Globus pallidus (tissue), 1 donor: Measurements from ENCODE around the gene AKR1C1.
"Not testable (repeated sequence)": the region's sequence is repeated elsewhere in the genome, so short reads cannot be mapped to it uniquely, and the experiment has no call there.

ENCODE experiments used
- DNase-seq: peaks from one replicate; pipeline ENCODE4 v3.0.0-alpha.2; 2015; ENCODE audit warnings: low spot score

The AKR1C1 gene

DNA sequence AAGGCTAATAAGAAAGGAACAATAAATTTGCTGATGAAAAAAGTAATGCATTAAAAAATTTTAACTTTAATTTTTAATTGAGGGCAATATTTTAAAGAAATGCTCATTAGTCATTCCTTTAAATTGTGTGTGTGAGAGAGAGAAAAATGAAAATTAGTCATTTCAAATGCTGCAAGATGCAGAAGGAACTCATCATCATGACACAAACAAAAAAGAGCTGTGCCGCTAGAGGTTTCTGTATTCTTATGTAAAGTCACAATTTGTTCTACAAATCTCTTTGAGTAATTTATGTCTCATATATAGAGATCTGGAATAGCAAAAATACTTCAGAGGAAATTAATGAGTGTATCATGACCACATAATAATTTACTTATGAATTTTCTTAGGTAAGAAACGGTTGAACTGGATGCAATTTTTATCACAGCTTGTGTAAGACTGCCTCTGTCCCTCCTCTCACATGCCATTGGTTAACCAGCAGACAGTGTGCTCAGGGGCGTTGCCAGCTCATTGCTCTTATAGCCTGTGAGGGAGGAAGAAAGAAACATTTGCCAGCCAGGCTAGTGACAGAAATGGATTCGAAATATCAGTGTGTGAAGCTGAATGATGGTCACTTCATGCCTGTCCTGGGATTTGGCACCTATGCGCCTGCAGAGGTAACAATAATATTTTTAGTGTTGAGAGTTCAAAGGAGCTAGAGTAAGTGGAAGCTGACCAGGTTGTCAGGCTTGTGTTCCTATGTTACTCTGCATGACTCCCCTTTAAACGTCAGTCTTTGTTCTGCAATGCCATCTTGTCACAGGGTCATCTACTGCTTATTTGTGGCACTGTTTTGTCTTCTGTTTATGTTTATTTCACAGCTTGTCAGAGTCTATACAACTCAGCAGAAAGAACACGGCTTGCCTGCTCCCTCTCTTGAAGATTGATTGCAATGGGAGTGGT, at the start of gene AKR1C1:
Gene AKR1C1 (plus strand): TSS at position 540 of the 939 bp plus-strand sequence. CDS start 30 bp downstream, at position 570.
- DNase-seq: not testable (repeated sequence)

DNA sequence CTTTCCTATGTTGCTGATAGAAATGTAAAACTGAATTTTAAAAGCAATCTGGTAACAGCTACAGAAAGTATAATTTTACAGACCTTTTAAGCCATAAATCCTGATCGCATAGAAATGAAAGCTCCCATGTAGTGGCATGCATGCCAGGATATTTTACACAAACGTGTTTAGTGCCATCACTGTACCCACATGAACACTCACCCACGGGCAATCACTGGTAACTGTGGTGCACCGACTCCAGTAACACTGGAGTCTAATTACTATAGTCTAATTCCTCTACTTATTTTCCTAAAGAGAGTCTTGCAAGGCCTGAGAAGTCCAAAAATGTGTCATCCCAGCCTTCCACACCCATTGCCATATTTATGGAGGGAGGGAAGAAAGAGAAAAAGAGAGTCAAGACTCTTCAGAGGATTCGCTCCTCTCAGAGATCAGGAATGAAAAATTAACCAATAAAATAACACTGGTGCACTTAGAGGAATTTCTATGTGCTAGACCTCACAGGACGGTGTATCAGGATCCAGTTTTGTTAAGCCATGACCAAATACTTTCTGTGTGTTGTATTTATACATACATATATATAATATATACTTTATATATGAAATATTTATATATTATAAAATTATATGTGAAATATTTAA, 48.9 kb upstream of the AKR1C1 start:
- DNase-seq: no peak

DNA sequence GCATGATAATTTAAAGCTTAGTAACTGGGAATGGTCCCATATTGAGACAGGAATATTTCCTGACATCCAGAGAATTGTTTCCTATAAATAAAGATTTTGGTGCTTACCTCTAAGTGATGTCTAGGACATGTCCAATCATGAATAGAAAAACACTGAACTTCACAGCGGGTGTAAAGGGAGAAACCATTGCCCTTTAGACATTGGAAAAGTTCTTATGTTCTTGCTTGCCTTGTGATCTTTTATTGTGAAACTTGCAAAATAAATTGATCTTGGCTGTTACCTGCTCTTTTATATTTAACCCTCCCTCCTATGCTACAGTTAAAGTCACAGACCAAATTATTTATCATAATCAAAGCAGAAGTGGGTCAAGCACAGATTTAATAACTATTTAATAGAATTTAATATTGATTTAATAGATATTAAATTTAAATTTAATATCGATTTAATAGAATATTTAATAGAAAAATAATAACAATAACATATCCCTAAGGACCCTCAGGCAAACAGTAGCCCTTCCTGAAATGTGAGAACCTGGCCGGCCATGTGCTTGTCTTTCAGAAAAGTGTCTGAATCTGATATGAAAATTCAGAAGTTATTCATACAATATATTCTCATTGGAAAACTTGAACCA, 47.0 kb upstream of the AKR1C1 start:
- no peak for DNase-seq

DNA sequence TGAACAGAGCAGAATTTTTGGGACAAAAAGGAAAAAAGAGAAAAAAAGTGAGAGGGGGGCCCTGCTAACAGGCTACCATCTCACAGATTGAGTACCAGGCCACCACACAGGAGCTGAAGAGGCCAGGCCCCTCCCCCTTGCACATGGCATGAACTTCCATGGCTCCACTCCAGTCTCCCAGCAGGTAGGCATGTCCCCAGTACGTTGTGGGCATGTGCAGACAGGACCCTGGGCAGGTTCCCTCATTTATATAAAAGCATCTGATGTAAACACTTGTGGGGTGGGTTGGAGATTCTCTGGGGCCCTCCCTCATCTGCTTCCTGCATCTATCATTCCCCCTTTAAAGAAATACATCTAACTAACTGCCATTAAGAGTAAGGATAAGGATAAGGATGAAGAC, 45.0 kb upstream of the AKR1C1 start:
- no peak for DNase-seq

DNA sequence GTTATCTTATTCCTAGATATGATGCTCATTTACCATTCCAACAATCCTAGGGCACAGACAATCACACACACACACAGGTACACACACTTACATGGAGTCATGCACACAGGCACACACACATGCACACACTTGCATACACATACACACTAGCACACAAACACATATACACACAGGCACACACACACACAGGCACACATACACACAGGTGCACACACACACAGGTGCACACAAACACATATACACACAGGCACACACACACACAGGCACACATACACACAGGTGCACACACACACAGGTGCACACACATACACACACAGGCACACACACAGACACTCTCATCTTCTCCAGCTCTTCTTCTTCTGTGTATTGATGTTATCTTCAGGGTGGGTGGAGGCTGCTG, 38.7 kb upstream of the AKR1C1 start:
- not testable (repeated sequence) for DNase-seq

DNA sequence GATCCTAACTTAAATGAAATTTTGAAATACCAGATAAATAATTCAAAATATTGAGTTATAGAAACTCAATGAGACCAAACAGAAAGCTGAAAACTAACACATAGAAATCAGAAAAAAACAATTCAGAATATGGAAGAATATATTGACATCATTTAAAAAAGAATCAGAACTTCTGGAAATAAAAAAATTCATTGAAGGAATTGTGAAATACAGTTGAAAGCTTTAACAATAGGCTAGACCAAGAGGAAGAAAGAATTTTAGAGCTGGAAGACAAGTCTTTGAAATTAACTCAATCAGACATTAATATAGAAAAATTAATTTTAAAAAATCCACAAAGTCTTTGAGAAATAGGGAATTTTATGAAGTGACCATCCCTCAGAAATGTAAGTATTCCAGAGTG, 36.8 kb upstream of the AKR1C1 start:
- DNase-seq: no peak

DNA sequence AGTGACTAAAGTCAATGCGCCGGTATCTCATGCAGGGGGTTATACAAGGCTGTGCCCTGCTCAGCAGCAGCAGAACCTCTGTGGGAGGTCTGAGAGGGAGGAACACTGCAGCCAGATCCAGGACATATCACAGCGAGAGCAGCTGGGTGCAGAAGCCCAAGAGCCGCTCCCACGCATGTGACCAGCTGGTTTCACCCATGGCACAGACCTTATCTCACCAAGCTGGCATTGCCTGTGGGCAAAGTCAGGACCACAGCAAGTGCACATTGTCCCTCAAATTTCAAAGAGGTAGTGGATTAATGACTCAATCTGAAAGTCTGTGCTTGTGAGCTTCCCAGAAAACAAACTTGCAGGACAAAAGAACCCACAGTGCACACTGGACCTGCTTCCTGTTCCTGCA, 31.6 kb upstream of the AKR1C1 start:
- DNase-seq: no peak

DNA sequence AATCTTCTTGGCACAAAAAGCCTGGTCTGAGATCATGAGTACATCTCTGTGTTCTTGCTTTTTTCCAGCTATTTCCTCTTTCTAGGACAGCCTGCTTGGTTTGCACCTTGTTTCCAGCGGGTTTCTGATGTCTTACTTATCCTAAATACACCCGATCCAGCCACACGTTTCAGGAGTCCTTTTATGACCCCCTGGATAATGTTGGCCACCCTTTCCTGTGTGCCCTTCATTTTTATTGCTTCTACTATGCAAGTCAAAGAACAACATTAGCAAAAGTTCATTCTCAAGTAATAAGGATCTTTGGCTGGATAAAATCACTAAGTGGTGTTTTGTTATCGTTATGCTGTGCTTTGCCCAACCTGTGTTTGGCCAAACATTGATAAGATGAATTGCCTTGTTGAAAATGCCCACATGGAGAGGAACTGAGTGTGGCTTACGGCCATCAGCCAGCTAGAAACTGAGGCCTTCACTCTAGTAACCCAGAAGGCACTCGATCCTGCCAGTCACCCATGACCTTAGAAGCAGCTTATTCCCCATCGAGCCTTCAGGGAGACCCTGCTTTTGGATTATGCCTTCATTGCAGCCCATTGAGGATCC, 28.7 kb upstream of the AKR1C1 start:
- DNase-seq: no peak

DNA sequence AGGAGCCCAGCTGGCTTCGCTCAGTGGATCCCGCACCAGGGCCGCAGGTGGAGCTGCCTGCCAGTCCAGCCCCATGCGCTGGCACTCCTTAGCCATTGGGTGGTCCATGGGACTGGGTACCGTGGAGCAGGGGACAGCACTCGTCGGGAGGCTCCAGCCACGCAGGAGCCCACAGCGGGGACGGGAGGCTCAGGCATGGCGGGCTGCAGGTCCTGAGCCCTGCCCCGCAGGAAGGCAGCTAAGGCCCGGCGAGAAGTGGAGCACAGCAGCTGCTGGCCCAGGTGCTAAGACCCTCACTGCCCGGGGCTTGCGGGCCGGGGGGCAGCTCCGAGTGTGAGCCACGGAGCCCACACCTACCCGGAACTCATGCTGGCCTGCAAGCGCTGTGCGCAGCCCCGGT, 25.9 kb upstream of the AKR1C1 start:
- DNase-seq: no peak

DNA sequence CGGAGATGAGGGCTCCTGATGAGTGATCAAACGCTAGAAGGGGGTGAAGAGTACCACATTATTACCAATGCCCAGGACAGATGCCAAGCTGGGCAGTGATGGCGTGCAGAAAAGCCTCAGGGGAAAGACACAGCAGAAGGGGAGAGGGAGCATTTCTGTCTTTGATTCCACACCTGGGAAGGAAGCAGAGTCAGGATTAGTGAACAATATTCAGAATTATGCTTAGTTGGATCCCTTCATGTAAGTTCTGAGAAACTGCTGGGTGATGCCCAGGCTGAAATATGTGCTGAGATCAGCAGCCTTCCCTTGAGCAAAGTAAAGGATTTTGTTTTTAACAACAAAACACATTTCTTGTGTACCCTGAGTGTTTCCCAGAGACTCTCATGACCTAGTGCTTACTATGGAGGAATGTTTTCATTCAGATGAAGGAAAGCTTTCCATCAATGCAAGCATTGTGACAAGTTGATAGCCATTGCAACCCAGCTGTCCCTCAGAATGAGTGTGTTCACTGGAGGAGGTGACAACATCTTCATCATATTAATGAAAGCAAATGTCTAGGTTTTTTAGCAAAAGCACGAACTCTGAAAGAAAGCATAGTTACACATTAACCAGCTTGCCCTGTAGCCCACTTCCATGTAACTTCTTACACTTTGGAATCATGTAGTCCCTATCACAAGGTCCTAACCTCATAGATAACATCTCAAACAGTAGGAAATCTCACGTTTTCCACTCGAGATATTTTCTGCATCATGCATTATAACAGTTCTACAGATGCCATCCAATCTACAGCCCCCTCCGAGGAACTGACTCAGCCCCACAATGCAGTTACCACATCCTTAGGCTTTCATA, 23.8 kb upstream of the AKR1C1 start:
- no peak for DNase-seq

DNA sequence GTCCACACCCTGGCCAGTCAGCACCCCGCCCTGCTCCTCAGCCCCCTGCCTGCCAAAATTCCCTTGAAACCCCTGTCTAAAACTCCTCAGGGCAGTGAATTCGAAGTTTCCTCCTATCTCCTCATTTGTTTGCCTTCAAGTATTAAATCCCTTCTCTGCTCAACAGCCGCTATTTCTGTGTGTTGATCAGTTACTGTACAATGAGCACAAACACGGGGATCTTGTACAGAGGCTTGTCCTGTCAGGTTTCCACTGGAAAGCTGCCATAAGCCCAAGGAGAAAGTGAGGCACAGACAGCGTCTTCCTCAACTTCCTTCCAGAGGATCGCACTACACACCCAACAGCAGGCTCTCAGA, 23.2 kb upstream of the AKR1C1 start:
- DNase-seq: not testable (repeated sequence)

DNA sequence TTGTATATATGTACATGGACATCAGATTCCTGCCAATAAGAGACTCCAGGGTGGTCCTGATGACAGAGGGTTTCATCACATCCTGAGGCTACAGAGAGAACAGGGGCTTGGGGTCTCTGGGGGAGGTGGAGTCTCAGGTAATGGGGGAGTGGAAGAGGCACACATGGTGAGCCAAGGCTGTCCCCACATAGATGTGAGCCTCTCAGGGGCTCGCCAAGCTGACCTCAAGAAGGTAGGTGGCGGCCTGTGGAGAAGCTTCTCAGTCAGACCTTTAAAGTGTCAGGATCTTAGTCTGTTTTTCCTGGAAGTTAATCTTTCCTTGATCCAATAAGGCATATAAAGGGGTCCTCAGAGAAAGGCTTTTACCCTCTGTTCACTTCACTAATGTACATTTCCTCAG, 22.3 kb upstream of the AKR1C1 start:
- not testable (repeated sequence) for DNase-seq

DNA sequence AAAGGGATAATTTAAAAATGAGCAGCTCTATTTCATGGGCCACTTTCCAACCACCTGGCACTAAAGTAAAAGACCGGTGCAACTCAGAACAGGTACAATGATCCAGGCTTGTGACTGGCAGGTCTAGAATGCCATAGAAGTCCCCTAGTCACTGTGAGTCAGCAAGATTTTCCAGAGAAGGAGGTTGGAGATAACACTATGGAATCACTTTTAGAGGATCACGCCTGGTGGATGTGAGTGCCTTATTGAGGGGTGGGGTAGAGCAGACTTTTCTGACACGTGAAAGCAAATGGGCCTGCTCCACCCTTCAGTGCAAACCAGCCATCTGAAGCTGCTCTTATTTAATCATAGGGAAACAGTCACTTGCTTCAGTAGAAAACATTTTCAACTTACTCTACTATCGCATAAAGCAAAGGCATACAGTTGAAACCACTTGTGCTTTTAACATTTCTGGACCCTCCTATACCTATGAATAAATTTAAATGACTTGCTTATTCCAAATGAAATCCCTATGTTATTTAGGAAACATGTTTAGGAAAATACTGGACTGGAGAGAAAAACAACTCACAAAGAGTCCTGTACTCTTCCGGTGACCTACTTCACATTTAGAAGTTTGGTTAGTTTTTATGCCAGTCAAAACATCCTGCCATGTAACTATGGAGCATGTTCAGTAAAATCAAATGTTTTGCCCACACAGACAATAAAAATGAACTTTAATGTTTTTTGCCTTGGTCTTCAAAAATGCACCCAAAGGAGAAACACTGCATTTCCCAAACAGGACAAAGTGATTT, 21.5 kb upstream of the AKR1C1 start:
- no peak for DNase-seq

DNA sequence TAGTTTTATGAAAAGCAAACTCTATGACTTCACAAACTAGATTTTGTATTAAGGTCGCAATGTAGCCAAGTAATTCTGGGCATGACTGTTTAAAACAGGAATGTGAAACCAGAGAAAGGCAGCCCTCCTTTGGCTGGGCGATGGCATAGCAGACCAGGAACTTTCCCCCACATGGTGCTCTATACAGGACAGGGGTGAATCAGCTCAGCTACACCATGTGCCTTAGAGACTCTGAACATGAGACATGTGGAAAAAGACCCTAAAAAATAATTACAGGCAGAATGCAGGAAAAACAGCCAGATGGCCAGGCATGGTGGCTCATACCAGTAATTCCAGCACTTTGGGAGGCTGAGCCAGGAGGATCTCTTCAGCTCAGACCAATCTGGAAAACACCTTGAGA, 20.3 kb upstream of the AKR1C1 start:
- DNase-seq: not testable (repeated sequence)

DNA sequence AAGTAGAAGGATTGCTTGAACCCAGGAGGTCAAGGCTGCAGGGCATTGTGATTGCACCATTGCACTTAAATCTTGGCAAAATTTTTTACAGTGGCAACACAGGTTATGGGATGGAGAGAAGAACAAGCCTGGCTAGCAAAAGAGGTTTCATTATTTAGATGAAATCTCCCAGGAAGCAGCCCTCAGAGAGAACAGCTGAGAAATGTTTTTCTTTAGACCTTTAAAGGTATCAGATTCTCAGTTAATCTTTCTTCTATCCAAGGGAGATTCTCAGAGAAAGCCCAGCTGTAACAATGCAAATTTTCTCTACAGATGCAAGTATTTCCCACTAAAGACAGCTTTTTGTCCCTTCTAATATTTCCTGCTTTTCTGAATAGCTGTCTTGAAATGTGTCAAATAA, 19.8 kb upstream of the AKR1C1 start:
- DNase-seq: not testable (repeated sequence)

DNA sequence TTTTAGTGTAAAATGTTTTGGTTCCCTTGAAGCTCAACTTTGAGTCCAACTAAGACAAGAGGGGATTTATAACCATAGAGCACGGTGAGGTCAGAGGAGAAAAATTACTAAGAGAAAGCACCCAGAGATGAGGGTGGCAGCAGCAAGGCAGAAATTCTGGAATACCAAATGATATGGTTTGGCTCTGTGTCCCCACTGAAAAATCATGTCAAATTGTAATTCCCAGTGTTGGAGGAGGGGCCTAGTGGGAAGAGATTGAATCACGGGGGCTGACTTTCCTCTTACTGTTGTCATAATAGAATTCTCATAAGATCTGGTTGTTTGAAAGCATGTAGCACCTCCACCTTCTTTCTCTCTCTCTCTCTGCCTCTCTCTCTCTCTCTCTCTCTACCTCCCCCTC, 19.4 kb upstream of the AKR1C1 start:
- no peak for DNase-seq

DNA sequence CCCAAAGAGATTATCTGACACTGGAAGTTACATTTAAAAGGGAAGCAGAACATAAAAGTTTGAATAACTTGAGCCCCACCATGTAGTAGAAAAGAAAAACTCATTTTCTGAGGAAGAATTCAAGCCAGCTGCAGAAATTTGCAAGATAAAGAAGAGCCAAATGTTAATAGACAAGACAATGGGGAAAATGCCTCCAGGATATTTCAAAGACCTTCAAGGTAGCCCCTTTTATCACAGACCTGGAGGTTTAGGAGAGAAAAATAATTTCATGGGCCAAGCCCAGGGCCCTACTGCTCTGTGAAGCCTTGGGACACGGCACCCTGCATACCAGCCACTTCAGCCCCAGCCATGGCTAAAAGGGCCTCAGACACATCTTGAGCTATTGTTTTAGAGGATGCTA, 18.4 kb upstream of the AKR1C1 start:
- no peak for DNase-seq

DNA sequence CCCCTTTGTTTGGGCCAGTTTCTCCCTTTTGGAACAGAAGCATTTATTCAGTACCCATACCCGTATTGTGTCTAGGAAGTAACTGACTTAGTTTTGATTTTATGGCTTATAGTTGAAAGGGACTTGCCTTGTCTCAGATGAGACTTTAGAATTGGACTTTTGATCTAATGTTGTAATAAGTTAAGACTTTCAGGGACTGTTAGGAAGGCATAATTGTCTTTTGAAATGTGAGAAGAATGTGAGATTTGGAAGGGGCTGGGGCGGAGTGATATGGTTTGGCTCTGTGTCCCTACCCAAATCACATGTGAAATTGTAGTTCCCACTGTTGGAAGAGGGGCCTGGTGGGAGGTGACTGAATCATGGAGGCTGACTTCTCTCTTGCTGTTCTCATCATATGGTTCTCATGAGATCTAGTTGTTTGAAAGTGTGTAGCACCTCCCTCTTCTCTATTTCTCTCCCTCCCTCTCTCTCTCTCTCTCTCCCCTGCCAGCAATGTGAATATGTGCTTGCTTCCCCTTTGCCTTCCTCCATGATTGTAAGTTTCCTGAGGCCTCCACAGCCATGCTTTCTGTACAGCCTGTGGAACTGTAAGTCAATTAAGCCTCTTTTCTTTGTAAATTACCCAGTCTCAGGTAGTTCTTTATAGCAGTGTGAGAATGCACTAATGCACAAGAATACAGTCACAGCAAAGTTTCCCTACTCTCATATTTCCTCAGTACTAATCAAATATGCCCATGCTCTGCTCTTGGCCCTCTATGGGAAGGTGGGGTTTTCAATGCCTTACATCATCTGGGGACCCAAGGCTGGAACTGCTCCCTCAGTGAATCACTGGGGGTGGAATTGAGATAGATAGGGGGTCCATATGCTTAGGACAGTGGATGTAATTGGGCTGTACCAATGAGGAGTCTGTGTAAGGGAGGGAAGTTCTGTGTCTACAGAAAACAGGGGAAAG, 17.2 kb upstream of the AKR1C1 start:
- DNase-seq: no peak

DNA sequence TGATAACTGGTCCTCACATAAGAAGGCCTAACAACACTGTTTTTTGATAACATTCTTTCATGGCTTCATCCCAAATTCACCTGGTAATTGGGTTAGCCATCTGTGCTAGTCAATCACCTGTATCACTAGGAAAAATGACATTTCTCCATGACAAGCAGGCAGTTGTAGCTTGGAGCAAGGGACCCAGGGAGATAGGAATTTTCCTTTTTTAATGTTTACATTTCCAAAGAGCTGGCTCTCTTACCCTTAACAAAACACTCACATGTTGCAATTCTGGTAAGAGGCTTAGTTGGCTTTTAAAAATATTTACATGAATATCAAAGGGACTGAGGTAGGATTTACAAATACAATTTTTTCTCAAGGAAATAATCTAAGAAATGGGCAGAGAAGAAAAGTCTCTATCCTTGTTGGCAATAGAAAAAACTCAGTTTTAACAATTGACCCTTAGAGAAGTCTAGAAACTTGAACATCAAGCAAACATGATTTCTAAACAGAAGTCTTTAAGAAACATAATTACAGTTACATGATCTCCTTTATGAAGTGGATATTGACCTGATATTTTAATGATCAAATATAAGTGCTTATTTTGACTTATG, 16.1 kb upstream of the AKR1C1 start:
- DNase-seq: no peak
